A673 (cell line): ENCODE data around the gene SRCIN1. TPM values are rescaled to one million over a fixed set of nuclear protein-coding genes. Genes with fewer than 3 reads are reported as not detected.
A peak's percentile ranks its signal among the peaks of the same experiment; 100 is the strongest.

Source experiments
- BruUV-seq: library from RNA; stranded (reverse); fragments of 400-500 nt; replicated peaks from 2 replicates; lab custom pipeline; 2021; lab: Mats Ljungman, UMichigan
- CTCF ChIA-PET: fragments of 300-600 bp; sonication (Branson Sonifier 250); formaldehyde crosslinking; loops from one replicate; lab custom pipeline; 2022; ENCODE audit warnings: antibody characterized with exemption; lab: Charles Lee
- POLR2A ChIA-PET: fragments of 300-600 bp; sonication (Branson Sonifier 250); formaldehyde crosslinking; loops from one replicate; lab custom pipeline; 2022; ENCODE audit warnings: antibody characterized with exemption; ENCODE audit not compliant: low non-redundant PET; lab: Charles Lee
- DNase-seq: peaks from one replicate; pipeline ENCODE4 v3.0.0-alpha.2; 2015; ENCODE audit warnings: low spot score
- H3K27ac ChIP-seq: fragments of 200-600 bp; sonication (generic); 2 replicates; pipeline ENCODE4 v1.5.1; 2016; ENCODE audit warnings: mixed run types, low read depth, mild to moderate bottlenecking, mixed read lengths, antibody characterized with exemption, low read length; ENCODE audit not compliant: poor library complexity, severe bottlenecking
- H3K27me3 ChIP-seq: fragments of 200-600 bp; sonication (generic); replicated peaks from 2 replicates; pipeline ENCODE4 v1.6.1; 2017; ENCODE audit warnings: mixed run types, low read depth, mild to moderate bottlenecking, mixed read lengths, antibody characterized with exemption, low read length; ENCODE audit not compliant: insufficient read depth, poor library complexity
- H3K36me3 ChIP-seq: fragments of 200-600 bp; sonication (generic); 2 replicates; pipeline ENCODE4 v1.6.1; 2016; ENCODE audit warnings: mixed run types, mild to moderate bottlenecking, mixed read lengths, antibody characterized with exemption, low read length; ENCODE audit not compliant: insufficient read depth, poor library complexity, severe bottlenecking
- H3K4me1 ChIP-seq: fragments of 200-600 bp; sonication (generic); 2 replicates; pipeline ENCODE4 v1.6.1; 2017; ENCODE audit warnings: mixed run types, mild to moderate bottlenecking, mixed read lengths, antibody characterized with exemption, low read length; ENCODE audit not compliant: insufficient read depth, poor library complexity, severe bottlenecking
- H3K4me3 ChIP-seq: fragments of 200-600 bp; sonication (generic); 2 replicates; pipeline ENCODE4 v1.5.1; 2016; ENCODE audit warnings: low read depth, mixed run types, mild to moderate bottlenecking, mixed read lengths, low read length; ENCODE audit not compliant: poor library complexity, severe bottlenecking
- H3K9me3 ChIP-seq: fragments of 200-600 bp; sonication (generic); 2 replicates; pipeline ENCODE4 v1.6.1; 2016; ENCODE audit warnings: mixed run types, low read depth, mild to moderate bottlenecking, mixed read lengths, antibody characterized with exemption, low read length; ENCODE audit not compliant: poor library complexity, severe bottlenecking
- EZH2 ChIP-seq: fragments of 200-600 bp; sonication (generic); IDR thresholded peaks from 2 replicates; pipeline ENCODE4 v1.6.1; 2017; ENCODE audit warnings: borderline replicate concordance, low read depth, mild to moderate bottlenecking, mixed read lengths, antibody characterized with exemption, low read length; ENCODE audit not compliant: poor library complexity, severe bottlenecking
- intact Hi-C: fragments of 100-400 bp; cut with micrococcal nuclease; formaldehyde crosslinking; loops from one replicate; pipeline ENCODE4 v1.10.0; 2022; ENCODE audit not compliant: unreplicated experiment
- total RNA-seq: library from RNA; stranded (reverse); gene quantifications from 2 replicates; pipeline ENCODE4 v1.2.3, GENCODE V29; 2021
- TF ChIP-seq, protein P1 (sequence below): fragments of 300-800, 200-600 bp; sonication (generic); conservative IDR thresholded peaks from 2 replicates; pipeline ENCODE4 v1.5.1; 2017; ENCODE audit warnings: low read depth, mild to moderate bottlenecking, antibody characterized with exemption, low read length, moderate library complexity, mixed read lengths

Gene SRCIN1
- total RNA-seq, 1 experiment from 2014 or later: 1.6 TPM

DNA sequence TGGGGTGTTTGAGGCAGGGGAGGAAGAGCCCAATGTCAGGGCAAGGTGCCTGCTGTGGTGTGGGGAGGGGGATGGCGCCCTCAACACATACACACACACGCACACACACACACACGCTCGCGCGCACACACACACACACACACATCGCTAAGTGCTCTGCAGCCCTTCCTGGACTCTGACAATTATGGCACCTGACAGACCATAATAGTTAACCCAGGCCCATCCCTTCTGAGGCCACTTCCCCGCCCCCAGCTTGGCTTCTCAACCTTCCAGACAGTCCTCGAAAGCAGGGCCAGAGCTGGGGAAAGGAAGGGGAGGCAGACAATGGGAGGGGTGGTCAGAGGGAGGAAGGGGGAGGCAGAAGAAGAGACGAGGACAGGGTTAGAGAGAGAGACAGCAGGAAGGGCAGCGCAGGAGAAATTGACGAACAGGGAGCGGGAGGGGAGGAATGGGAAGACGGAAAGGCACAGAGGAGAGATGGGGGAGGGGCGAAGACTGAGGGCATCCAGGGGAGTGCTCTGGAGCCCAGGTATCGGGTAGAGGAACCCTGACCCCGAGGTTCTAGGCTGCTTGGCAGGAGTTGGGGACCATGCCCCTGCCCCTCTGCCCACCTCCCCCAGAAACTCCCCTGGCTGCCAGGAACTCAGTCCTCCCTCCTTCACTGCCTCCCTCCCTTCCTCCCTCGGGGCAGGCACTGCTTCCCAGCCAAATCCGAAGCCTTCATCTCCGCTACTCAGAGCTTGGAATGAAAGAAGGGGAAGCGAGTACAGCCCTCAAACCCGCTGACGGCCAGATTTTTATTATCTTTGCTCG lies 4.0 kb downstream of the SRCIN1 start:
- Histone ChIP-seq H3K4me3 (no peak overlapping the region), H3K36me3 (no peaks in the 10 kb centered on the region), H3K27ac (no peak overlapping the region), H3K4me1 (peaks cover 21% of the 10 kb centered on the region), H3K9me3 (no peaks in the 10 kb centered on the region), H3K27me3 (no peaks in the 10 kb centered on the region)
- DNase-seq: no peak
- ChIA-PET CTCF (no interaction called here), POLR2A (no interaction called here)
- intact Hi-C loops: no loop called here
- TF ChIP-seq EZH2: no peak
- TF ChIP-seq, protein P1, sequence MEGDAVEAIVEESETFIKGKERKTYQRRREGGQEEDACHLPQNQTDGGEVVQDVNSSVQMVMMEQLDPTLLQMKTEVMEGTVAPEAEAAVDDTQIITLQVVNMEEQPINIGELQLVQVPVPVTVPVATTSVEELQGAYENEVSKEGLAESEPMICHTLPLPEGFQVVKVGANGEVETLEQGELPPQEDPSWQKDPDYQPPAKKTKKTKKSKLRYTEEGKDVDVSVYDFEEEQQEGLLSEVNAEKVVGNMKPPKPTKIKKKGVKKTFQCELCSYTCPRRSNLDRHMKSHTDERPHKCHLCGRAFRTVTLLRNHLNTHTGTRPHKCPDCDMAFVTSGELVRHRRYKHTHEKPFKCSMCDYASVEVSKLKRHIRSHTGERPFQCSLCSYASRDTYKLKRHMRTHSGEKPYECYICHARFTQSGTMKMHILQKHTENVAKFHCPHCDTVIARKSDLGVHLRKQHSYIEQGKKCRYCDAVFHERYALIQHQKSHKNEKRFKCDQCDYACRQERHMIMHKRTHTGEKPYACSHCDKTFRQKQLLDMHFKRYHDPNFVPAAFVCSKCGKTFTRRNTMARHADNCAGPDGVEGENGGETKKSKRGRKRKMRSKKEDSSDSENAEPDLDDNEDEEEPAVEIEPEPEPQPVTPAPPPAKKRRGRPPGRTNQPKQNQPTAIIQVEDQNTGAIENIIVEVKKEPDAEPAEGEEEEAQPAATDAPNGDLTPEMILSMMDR: no peak
- no TSS peak for BruUV-seq

DNA sequence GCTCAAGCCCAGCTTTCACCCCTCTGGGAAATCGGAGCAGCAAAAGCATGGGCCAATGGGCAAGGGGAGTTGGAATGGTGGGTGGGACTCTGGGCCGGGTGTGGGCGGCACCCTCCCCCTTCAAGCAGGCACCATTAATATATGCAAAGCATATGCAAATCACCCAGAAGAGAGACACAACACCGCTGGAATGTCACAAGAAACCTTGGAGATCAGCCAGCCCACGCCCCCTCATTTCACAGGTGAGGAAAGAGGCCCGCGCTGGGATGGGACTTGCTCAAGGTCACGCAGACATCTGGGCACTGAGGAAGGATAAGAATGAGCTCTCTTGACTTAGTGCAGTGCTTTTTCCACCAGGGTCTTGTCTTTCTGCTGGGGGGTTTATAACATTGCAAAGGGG lies 4.8 kb downstream of the SRCIN1 start:
- ChIA-PET POLR2A (no interaction called here), CTCF (no interaction called here)
- Histone ChIP-seq H3K27ac (no peak overlapping the region), H3K4me3 (no peak overlapping the region), H3K27me3 (no peaks in the 10 kb centered on the region), H3K9me3 (no peaks in the 10 kb centered on the region), H3K4me1 (peaks cover 21% of the 10 kb centered on the region), H3K36me3 (no peaks in the 10 kb centered on the region)
- BruUV-seq: no TSS peak
- TF ChIP-seq, protein P1: no peak
- TF ChIP-seq EZH2: no peak
- intact Hi-C loops: no loop called here
- peak; percentile 35 for DNase-seq

DNA sequence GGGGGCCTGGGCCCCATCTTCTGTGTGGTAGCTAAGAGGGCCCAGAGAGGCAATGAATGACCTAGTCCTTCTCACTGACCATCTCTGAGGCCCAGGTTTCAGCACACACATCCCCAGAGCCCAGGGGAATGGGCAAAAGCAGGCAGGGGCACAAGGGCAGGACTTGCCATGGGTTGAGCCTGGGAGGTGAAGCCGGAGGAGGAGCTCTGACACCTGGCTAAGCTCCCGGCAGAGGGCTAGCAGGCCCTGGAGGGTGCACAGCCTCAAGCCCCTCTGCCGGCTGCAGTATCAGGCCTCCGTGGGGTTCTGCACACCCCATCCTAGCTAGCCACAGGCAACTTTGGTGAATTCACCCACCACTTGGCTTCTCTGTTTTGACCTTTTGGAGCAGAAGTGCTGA lies 5.3 kb downstream of the SRCIN1 start:
- intact Hi-C loops: no loop called here
- H3K4me3 ChIP-seq: no peak overlapping the region
- H3K4me1 ChIP-seq: peaks cover 21% of the 10 kb centered on the region
- no peak for DNase-seq
- no TSS peak for BruUV-seq
- no peaks in the 10 kb centered on the region for H3K36me3 ChIP-seq
- H3K27ac ChIP-seq: no peak overlapping the region
- no peak for TF ChIP-seq EZH2
- TF ChIP-seq, protein P1: no peak
- no peaks in the 10 kb centered on the region for H3K27me3 ChIP-seq
- ChIA-PET POLR2A (no interaction called here), CTCF (no interaction called here)
- H3K9me3 ChIP-seq: no peaks in the 10 kb centered on the region
